Upper lobe of right lung (tissue), 1 donor: ENCODE data around the gene YIF1A. TPM values are rescaled to one million over a fixed set of nuclear protein-coding genes. Genes with fewer than 3 reads are reported as not detected.
"Not testable (repeated sequence)": the region's sequence is repeated elsewhere in the genome, so short reads cannot be mapped to it uniquely, and the experiment has no call there.

ENCODE experiments used
- ATAC-seq: fragments of 200-7000 bp; cut with Tn5 transposase; one replicate; pipeline ENCODE4 v1.9.1; 2020; ENCODE audit warnings: mild to moderate bottlenecking, moderate library complexity
- DNase-seq: peaks from one replicate; pipeline ENCODE4 v3.0.0-alpha.2; 2020
- H3K27ac ChIP-seq: fragments of 200-600 bp; one replicate; pipeline ENCODE4 v1.8.0; 2022
- H3K27me3 ChIP-seq: fragments of 200-600 bp; one replicate; pipeline ENCODE4 v1.8.0; 2022; ENCODE audit warnings: mild to moderate bottlenecking
- H3K36me3 ChIP-seq: fragments of 200-600 bp; one replicate; pipeline ENCODE4 v1.8.0; 2022
- H3K4me1 ChIP-seq: fragments of 200-600 bp; one replicate; pipeline ENCODE4 v1.8.0; 2022
- H3K4me3 ChIP-seq: fragments of 200-600 bp; one replicate; pipeline ENCODE4 v1.8.0; 2022; ENCODE audit warnings: mild to moderate bottlenecking
- H3K9me3 ChIP-seq: fragments of 200-600 bp; one replicate; pipeline ENCODE4 v1.8.0; 2022
- intact Hi-C: fragments of 100-400 bp; cut with DNase I; formaldehyde crosslinking; loops from one replicate; pipeline ENCODE4 v1.11.0; 2022
- total RNA-seq: library from RNA; stranded (reverse); fragmentation: NEBNext Ultra II Directional; extraction: Animal tissue kit (Norgen Biotek cat#: 25700); gene quantifications from one replicate; pipeline ENCODE4 v1.2.1, GENCODE V29; 2021
- TF ChIP-seq, protein P1 (sequence below): fragments of 200-600 bp; IDR thresholded peaks from one replicate; pipeline ENCODE4 v1.8.0; 2022; ENCODE audit warnings: antibody characterized with exemption
- donor health status: DM: no; HTN: yes; CAD: no; lungs with severe emphysema.

YIF1A gene
- total RNA-seq, 1 donor from 2014 or later: 66.9 TPM

DNA sequence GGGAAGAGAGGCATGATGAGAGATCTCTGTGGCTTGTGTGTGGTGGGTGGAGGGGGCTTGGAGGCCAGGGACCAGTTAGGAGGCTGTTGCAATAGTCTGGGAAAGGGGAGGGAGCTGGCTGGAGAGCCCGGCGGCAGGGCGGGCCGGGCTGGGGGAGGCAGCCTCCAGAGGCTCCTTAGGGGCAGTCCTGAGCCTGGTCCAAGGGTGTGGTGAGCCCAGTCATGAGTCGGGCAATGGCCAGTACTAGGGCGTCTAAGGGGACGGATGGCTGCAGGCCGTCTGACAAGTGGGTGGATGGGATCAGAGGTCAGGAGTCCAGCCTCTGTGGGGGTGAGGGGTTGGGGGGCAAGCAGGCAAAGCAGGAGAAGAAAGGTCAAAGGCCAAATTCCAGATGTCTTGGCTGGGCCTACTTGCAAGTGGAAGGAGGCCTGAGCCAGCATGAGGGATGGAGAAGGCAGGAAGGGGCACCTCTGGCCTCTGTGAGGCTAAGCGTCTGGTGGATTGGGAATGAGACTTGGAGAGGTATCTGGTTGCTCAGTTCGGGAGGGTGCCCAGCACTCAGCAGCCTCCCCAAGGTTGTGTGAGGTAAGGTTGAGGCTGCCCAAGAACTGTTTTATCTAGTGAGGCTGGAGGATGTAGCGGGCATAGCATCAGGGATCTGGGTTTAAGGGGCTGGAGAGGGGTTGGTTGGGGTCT is 33.9 kb upstream of the YIF1A start:
- no peak for ATAC-seq

DNA sequence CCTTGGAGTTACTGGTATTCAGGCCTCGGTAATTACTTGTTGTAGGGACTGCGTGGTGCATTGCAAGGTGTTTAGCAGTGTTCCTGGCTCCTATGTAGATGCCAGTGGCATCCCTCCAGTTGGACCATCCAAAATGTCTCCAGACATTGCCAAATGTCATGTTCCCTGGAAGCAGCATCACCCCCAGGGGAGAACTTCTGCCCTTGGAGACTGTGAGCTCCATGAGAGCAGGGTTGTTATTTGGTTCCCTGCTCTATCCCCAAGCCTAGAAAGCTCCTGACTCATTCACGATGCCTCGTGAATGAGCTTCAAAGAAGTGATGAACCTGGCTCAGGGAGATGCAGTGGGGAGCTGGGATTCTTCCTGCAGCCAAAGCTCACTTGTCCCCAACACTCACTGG is 32.7 kb upstream of the YIF1A start:
- Histone ChIP-seq H3K9me3 (no peaks in the 10 kb centered on the region), H3K27ac (no peak overlapping the region)

More for the DNA sequence above, 33.9 kb upstream of the YIF1A start:
- Histone ChIP-seq H3K4me3 (no peak overlapping the region), H3K9me3 (no peaks in the 10 kb centered on the region), H3K36me3 (no peaks in the 10 kb centered on the region), H3K4me1 (peaks cover 20% of the 10 kb centered on the region), H3K27me3 (no peaks in the 10 kb centered on the region), H3K27ac (no peak overlapping the region)
- intact Hi-C loops: no loop called here
- TF ChIP-seq, protein P1, sequence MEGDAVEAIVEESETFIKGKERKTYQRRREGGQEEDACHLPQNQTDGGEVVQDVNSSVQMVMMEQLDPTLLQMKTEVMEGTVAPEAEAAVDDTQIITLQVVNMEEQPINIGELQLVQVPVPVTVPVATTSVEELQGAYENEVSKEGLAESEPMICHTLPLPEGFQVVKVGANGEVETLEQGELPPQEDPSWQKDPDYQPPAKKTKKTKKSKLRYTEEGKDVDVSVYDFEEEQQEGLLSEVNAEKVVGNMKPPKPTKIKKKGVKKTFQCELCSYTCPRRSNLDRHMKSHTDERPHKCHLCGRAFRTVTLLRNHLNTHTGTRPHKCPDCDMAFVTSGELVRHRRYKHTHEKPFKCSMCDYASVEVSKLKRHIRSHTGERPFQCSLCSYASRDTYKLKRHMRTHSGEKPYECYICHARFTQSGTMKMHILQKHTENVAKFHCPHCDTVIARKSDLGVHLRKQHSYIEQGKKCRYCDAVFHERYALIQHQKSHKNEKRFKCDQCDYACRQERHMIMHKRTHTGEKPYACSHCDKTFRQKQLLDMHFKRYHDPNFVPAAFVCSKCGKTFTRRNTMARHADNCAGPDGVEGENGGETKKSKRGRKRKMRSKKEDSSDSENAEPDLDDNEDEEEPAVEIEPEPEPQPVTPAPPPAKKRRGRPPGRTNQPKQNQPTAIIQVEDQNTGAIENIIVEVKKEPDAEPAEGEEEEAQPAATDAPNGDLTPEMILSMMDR: no peak
- no peak for DNase-seq

DNA sequence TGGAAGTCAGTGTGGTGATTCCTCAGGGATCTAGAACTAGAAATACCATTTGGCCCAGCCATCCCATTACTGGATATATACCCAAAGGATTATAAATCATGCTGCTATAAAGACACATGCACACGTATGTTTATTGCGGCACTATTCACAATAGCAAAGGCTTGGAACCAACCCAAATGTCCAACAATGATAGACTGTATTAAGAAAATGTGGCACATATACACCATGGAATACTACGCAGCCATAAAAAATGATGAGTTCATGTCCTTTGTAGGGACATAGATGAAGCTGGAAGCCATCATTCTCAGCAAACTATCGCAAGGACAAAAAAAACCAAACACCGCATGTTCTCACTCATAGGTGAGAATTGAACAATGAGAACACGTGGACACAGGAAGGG is 31.8 kb upstream of the YIF1A start:
- intact Hi-C loops, H3K36me3 ChIP-seq, H3K4me3 ChIP-seq, DNase-seq, H3K27ac ChIP-seq, H3K9me3 ChIP-seq, ATAC-seq, H3K27me3 ChIP-seq: not testable (repeated sequence)
- H3K4me1 ChIP-seq: peaks cover 23% of the 10 kb centered on the region

More for the DNA sequence above, 32.7 kb upstream of the YIF1A start:
- Histone ChIP-seq H3K4me3 (no peak overlapping the region), H3K4me1 (peaks cover 21% of the 10 kb centered on the region), H3K27me3 (no peaks in the 10 kb centered on the region), H3K36me3 (no peaks in the 10 kb centered on the region)
- ATAC-seq (no peak), DNase-seq (no peak)
- TF ChIP-seq, protein P1: no peak
- intact Hi-C loops: no loop called here

DNA sequence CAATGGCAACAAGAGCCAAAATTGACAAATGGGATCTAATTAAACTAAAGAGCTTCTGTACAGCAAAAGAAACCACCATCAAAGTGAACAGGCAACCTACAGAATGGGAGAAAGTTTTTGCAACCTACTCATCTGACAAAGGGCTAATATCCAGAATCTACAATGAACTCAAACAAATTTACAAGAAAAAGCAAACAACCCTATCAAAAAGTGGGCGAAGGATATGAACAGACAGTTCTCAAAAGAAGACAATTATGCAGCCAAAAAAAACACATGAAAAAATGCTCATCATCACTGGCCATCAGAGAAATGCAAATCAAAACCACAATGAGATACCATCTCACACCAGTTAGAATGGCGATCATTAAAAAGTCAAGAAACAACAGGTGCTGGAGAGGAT is 31.3 kb upstream of the YIF1A start:
- intact Hi-C loops, H3K27ac ChIP-seq, H3K9me3 ChIP-seq, ATAC-seq, DNase-seq, H3K4me3 ChIP-seq, H3K36me3 ChIP-seq, H3K27me3 ChIP-seq: not testable (repeated sequence)
- H3K4me1 ChIP-seq: peaks cover 23% of the 10 kb centered on the region

DNA sequence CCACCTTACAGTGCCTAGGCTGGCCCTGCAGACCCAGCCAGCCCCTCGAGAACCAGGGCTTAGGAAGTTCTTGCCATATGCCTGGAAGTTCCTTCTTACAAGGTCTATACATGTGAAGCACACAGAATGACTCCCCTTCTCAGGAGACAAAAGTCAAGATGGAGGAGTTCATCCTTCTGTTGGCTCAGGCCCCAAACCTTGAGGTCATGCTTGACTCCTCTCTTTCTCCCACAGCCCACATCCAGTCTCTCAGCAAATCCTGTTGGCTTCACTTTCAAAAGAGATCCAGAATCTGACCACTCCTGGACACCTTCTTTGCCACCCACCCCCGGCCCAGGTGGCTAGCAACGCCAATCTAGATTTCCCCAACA is 29.6 kb upstream of the YIF1A start:
- DNase-seq (no peak), ATAC-seq (no peak)
- Histone ChIP-seq H3K9me3 (no peaks in the 10 kb centered on the region), H3K27ac (peak overlapping the region; percentile 73), H3K27me3 (no peaks in the 10 kb centered on the region), H3K36me3 (no peaks in the 10 kb centered on the region), H3K4me3 (no peak overlapping the region), H3K4me1 (peaks cover 23% of the 10 kb centered on the region)
- TF ChIP-seq, protein P1: no peak
- intact Hi-C loops: loop anchor here (10.0 kb wide), 1 partner anchor 66 kb away; no protein-coding TSS in a partner anchor

DNA sequence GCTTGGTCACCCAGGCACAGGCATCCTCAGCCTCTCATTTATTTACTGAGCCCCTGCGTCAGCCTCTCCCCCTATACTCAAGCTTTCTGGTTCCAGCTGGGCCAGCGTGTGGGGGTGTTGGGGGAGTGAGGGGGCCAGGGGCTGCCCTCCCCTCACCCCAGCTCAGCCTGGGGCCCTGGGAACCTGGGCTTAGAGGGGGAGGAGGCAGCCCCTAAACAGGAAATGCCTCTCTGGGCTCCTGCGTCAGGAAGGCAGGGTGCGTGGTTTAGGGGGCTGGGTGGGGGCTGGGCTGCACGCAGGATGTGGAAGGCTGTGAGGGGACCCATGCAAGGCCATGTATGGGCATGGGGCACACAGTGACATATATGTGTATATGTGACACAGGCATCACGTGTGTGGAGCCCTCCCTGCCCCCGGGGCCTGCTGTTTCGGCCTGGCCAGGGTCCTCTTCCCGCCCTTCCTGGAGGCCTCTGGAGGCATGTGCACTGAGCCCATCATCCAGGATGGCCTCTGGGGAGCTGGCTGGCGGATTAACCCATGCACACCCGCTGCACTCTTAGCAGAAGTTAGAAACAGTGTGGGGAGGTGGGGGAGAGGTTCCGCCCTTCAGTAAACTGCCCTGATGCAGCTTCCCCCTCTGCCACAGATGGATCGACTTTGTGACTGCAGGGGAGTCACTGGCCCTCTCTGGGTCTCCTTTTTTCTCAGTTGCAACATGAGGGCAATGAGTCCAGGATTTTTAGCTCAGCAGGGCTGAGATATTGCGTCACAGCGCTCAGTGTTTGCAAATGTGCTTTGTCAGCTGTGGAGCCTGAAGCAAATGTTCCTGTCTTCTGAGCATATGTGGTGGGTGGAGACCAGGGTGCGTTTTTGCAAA is 29.0 kb upstream of the YIF1A start:
- ATAC-seq (peak; percentile 52), DNase-seq (peak; percentile 70)
- peaks cover 29% of the 10 kb centered on the region for H3K4me1 ChIP-seq
- no peak overlapping the region for H3K4me3 ChIP-seq
- H3K9me3 ChIP-seq: no peaks in the 10 kb centered on the region
- H3K27ac ChIP-seq: peak overlapping the region; percentile 73
- H3K27me3 ChIP-seq: no peaks in the 10 kb centered on the region
- TF ChIP-seq, protein P1: no peak
- no peaks in the 10 kb centered on the region for H3K36me3 ChIP-seq
- intact Hi-C loops: loop anchor here (10.0 kb wide), 1 partner anchor 67 kb away; no protein-coding TSS in a partner anchor
